ENCODE results near the gene VPS35.

The VPS35 gene

DNA sequence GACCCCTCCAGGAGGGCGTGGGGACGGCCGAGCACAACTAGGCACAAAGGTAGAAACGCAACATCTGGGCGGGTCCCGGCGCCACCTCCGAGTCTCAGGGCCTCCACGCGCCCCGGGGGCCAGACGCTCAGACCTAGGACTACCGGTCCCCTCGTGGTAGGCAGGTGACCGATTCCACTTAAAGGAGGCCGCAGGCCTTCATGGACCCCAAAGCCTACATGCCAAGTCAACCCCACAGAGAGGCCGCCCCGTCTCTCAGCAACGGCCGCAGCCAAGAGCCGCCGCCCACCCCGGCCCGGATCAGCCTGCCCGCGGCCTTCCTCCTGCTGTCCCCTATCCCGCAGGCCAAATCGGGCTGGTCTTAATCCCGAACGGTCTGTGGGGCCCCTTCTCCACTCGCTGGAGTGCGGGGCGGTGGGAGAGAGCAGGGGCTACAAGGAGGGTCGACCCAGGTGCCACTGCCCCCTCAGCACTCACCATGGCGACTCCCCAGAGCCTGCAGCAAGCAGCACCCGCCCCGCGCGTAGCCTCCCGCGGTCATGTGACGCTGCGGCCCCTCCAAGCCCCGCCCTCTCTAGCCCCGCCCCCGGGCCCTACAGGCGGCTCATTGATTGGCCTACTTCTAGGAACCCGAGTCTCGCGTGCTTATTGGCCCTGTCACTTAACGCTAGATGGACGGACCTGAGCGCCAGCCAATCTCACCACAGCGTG is at the start of gene VPS35 (continued):
- TF ChIP-seq ZNF433 (tag by site-specific recombination; IDR thresholded peaks at IDR 0.05; ENCODE audit: low read depth), result no peak
- peak; percentile 52; the same call in 1 of the 2 replicates for TF ChIP-seq ZNF501 (tag by site-specific recombination; IDR thresholded peaks at IDR 0.05)
- peak; percentile 71 for TF ChIP-seq KLF10 (tag by site-specific recombination; IDR thresholded peaks at IDR 0.05)
- TF ChIP-seq ZXDB (tag by site-specific recombination; IDR thresholded peaks at IDR 0.05), result peak; percentile 68; the same call in 1 of the 2 replicates

DNA sequence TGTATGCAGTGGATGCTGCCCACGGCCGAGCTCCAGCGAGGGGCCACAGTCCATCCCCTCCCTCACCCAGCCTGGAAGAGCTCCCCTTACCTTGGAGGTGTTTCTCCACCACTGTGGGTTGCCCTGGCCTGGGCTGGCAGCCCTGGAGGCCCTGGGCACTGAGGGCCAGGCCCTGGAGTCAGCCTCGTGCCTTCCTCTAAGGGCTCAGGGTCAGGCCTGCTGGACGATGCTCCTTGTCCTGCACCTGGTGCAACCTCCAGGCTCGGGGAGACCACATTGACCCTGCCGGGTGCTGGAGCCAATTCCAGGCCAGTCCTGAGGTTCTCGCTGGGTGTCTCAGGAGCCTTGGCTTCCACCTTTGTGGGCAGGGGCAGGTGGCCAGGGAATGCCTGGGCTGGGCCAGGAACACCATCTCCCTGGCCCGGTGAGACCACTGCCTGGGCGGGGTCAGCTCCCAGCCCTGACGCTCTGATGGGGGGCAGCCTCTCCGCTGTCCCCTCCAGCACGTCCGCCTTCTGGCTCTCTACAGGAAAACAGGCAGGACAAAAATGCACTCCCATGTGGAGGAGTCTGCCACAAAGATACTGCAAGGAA is 48.7 kb upstream of the VPS35 start:
- TF ChIP-seq ZNF274 (IDR thresholded peaks at IDR 0.05; ENCODE audit: low read length) (no peak), ZNF274 (tag by site-specific recombination; IDR thresholded peaks at IDR 0.05; ENCODE audit: borderline replicate concordance) (no peak), OVOL3 (tag by site-specific recombination; IDR thresholded peaks at IDR 0.05) (no peak), ZNF311 (tag by site-specific recombination; IDR thresholded peaks at IDR 0.05; ENCODE audit: borderline replicate concordance) (no peak), ZSCAN4 (tag by site-specific recombination; IDR thresholded peaks at IDR 0.05) (no peak), ZNF140 (tag by site-specific recombination; IDR thresholded peaks at IDR 0.05) (no peak), ZNF701 (tag by site-specific recombination; IDR thresholded peaks at IDR 0.05) (no peak), ZNF561 (tag by site-specific recombination; IDR thresholded peaks at IDR 0.05; ENCODE audit: borderline replicate concordance) (no peak), BCL11A (tag by site-specific recombination; IDR thresholded peaks at IDR 0.05; ENCODE audit: low read depth) (no peak), ZNF114 (tag by site-specific recombination; IDR thresholded peaks at IDR 0.05) (no peak), GFI1B (tag by site-specific recombination; IDR thresholded peaks at IDR 0.05) (no peak), SCRT2 (tag by site-specific recombination; IDR thresholded peaks at IDR 0.05) (no peak), ZSCAN30 (tag by site-specific recombination; IDR thresholded peaks at IDR 0.05) (no peak), ZNF514 (tag by site-specific recombination; IDR thresholded peaks at IDR 0.05) (no peak)
- TF ChIP-seq, protein P1, sequence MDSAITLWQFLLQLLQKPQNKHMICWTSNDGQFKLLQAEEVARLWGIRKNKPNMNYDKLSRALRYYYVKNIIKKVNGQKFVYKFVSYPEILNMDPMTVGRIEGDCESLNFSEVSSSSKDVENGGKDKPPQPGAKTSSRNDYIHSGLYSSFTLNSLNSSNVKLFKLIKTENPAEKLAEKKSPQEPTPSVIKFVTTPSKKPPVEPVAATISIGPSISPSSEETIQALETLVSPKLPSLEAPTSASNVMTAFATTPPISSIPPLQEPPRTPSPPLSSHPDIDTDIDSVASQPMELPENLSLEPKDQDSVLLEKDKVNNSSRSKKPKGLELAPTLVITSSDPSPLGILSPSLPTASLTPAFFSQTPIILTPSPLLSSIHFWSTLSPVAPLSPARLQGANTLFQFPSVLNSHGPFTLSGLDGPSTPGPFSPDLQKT (IDR thresholded peaks at IDR 0.05; ENCODE audit: borderline replicate concordance, low read depth, low read length), result no peak
- Histone ChIP-seq H3K36me3 (ENCODE audit: control insufficient read depth in 2 of 2, insufficient read depth in 1 of 2, low read length in 2 of 2) (no peaks in the 10 kb centered on the region), H3K9me3 (ENCODE audit: control insufficient read depth, insufficient read depth, low read depth, low read length) (no peaks in the 10 kb centered on the region), H3K4me3 (ENCODE audit: low read depth, low read length) (no peak overlapping the region), H3K27ac (ENCODE audit: extremely low read depth, low read depth, low read length) (no peak overlapping the region), H3K4me1 (ENCODE audit: control insufficient read depth, insufficient read depth, low read length) (no peaks in the 10 kb centered on the region)
- POLR2A ChIA-PET, result no interaction called here
- CTCF ChIA-PET, result no interaction called here

- ChIA-PET CTCF (no interaction called here), POLR2A (no interaction called here)
- Histone ChIP-seq H3K4me1 (ENCODE audit: control insufficient read depth, insufficient read depth, low read length) (no peaks in the 10 kb centered on the region), H3K9me3 (ENCODE audit: control insufficient read depth, insufficient read depth, low read depth, low read length) (no peaks in the 10 kb centered on the region), H3K27ac (ENCODE audit: extremely low read depth, low read depth, low read length) (no peak overlapping the region), H3K36me3 (ENCODE audit: control insufficient read depth in 2 of 2, insufficient read depth in 1 of 2, low read length in 2 of 2) (no peaks in the 10 kb centered on the region), H3K4me3 (ENCODE audit: low read depth, low read length) (no peak overlapping the region)
- TF ChIP-seq, protein P2, sequence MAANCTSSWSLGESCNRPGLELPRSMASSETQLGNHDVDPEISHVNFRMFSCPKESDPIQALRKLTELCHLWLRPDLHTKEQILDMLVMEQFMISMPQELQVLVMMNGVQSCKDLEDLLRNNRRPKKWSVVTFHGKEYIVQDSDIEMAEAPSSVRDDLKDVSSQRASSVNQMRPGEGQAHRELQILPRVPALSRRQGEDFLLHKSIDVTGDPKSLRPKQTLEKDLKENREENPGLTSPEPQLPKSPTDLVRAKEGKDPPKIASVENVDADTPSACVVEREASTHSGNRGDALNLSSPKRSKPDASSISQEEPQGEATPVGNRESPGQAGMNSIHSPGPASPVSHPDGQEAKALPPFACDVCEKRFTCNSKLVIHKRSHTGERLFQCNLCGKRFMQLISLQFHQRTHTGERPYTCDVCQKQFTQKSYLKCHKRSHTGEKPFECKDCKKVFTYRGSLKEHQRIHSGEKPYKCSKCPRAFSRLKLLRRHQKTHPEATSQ (tag by site-specific recombination; IDR thresholded peaks at IDR 0.05), result no peak
- no peak for TF ChIP-seq HOXC10 (CRISPR knock-in tag; IDR thresholded peaks at IDR 0.05)
- no peak for TF ChIP-seq ZBTB49 (tag by site-specific recombination; IDR thresholded peaks at IDR 0.05; ENCODE audit: low read depth)
- no peak for TF ChIP-seq ZNF391 (tag by site-specific recombination; IDR thresholded peaks at IDR 0.05; ENCODE audit: borderline replicate concordance, low read depth)
- no peak for TF ChIP-seq ZNF248 (tag by site-specific recombination; IDR thresholded peaks at IDR 0.05)
- no peak for TF ChIP-seq ZNF623 (tag by site-specific recombination; IDR thresholded peaks at IDR 0.05)
- TF ChIP-seq REPIN1 (tag by site-specific recombination; IDR thresholded peaks at IDR 0.05; ENCODE audit: low read depth), result no peak
- no peak for TF ChIP-seq KLF8 (tag by site-specific recombination; IDR thresholded peaks at IDR 0.05)
- TF ChIP-seq ZNF501 (tag by site-specific recombination; IDR thresholded peaks at IDR 0.05), result no peak
Measured at GRCh38 chr16:46736695-46737094, 47.7 kb upstream of the VPS35 start.
